Measurements from ENCODE around the gene BUB1B.
"Not testable (repeated sequence)": the region's sequence is repeated elsewhere in the genome, so short reads cannot be mapped to it uniquely, and the experiment has no call there.

Gene BUB1B

GRCh38 chr15:40137303-40138200, 23.3 kb upstream of the BUB1B start:
- peak; percentile 15 for DNase-seq

- DNase-seq = not testable (repeated sequence)
Observed at GRCh38 chr15:40138201-40138570, 22.7 kb upstream of the BUB1B start.

GRCh38 chr15:40142428-40142827, 18.4 kb upstream of the BUB1B start:
- no peak for DNase-seq

- no peak for DNase-seq
Observed at GRCh38 chr15:40146037-40146436, 14.8 kb upstream of the BUB1B start.

- DNase-seq = no peak
Observed at GRCh38 chr15:40149339-40149738, 11.5 kb upstream of the BUB1B start.

GRCh38 chr15:40150163-40150925, 10.5 kb upstream of the BUB1B start:
- DNase-seq = peak; percentile 80

- no peak for DNase-seq
Observed at GRCh38 chr15:40151499-40151898, 9.4 kb upstream of the BUB1B start.

- no peak for DNase-seq
Observed at GRCh38 chr15:40151991-40152390, 8.9 kb upstream of the BUB1B start.

- DNase-seq = not testable (repeated sequence)
Observed at GRCh38 chr15:40154821-40155220, 6.0 kb upstream of the BUB1B start.

GRCh38 chr15:40155270-40155910, 5.5 kb upstream of the BUB1B start:
- no peak for DNase-seq

- no peak for DNase-seq
Observed at GRCh38 chr15:40157778-40158447, 3.0 kb upstream of the BUB1B start.

- no peak for DNase-seq
Observed at GRCh38 chr15:40160021-40160420, 848 bp upstream of the BUB1B start.

- DNase-seq = peak; percentile 42
Observed at GRCh38 chr15:40161693-40162391, 973 bp downstream of the BUB1B start.

GRCh38 chr15:40162552-40162951, 1.7 kb downstream of the BUB1B start:
- DNase-seq = no peak

GRCh38 chr15:40163657-40164416, 3.0 kb downstream of the BUB1B start:
- no peak for DNase-seq

- DNase-seq = not testable (repeated sequence)
Observed at GRCh38 chr15:40167374-40167773, 6.5 kb downstream of the BUB1B start.

- no peak for DNase-seq
Observed at GRCh38 chr15:40175160-40175559, 14.3 kb downstream of the BUB1B start.

- peak; percentile 19 for DNase-seq
Observed at GRCh38 chr15:40182358-40183029, 21.6 kb downstream of the BUB1B start.

- DNase-seq = no peak
Observed at GRCh38 chr15:40183636-40184463, 23.0 kb downstream of the BUB1B start.

- no peak for DNase-seq
Observed at GRCh38 chr15:40190591-40190990, 29.7 kb downstream of the BUB1B start.
